Measurements from ENCODE around the gene SNX30. TPM values are rescaled to one million over a fixed set of nuclear protein-coding genes. Genes with fewer than 3 reads are reported as not detected.

SNX30 gene
- polyA plus RNA-seq, 1 donor = 22.4 TPM

DNA sequence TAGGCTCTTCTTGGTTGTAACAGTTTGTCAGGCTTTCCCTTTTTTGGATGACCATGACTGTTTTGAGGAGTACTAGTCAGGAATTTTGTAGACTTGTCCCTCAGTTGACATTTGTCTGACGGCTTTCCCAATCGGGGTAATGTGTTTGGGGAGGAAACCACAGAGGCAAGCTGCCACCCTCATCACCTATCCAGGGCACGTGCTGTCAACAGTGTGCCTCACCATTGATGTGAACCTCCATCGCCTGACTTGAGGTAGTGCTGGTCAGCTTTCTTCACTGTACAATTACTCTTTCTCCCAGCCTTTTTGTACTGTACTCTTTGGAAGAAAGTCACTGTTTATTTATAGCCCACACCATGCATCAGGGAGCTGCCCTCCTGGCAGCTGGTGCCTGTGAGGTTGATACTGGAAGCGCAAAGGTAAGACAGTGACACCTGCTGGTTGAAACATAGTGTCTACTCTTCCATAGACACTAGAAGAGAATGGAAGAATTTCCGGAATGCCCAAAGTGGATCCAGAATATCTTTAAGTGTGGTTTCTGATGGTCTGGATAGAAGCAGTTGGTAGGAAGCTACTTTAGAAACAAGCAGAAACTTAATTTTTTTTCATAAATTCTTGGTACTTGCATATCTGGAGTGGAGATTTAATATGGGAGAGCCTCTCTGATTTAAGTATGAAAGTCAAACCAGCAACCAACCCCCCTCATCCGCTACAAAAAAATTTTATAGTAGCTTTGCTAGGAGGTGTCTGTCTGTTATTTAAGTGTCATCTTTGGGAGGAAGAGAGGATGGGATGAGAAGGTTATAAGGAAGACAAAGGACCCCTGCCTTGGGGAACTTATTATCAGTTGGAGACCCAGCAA, 69.3 kb downstream of the SNX30 start:
- peaks cover 23% of the 10 kb centered on the region for H3K36me3 ChIP-seq (ENCODE audit: control insufficient read depth, insufficient read depth, low read length)
- peak; percentile 48 to 62 for DNase-seq
- no peaks in the 10 kb centered on the region for H3K27me3 ChIP-seq (ENCODE audit: control insufficient read depth, insufficient read depth, low read length)
- WGBS (ENCODE audit: insufficient coverage, low lambda C conversion rate) = no CpG with 5 or more reads among the region's 7 CpGs
- no peaks in the 10 kb centered on the region for H3K9me3 ChIP-seq (ENCODE audit: control insufficient read depth, low read depth, low read length)
- no peak overlapping the region for H3K4me3 ChIP-seq (ENCODE audit: low read length)
- H3K4me1 ChIP-seq (ENCODE audit: control insufficient read depth, insufficient read depth, low read length) = no peaks in the 10 kb centered on the region
- H3K27ac ChIP-seq (ENCODE audit: low read length) = no peak overlapping the region

DNA sequence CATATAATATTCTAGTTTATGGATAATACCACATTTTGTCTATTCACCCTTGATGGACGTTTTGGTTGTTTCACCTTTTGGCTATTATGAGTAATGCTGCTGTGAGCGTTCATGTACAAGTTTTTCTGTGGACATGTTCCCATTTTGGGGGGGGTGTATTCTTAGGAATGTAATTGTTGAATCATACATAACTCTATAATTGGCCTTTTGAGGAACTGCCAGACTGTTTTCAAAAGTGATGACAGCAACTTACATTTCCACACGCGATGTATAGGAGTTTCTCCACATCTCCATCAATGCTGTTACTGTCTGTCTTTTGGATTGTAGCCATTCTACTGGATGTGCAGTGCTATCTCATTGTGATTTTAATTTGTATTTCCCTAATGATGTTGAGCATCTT, 70.3 kb downstream of the SNX30 start:
- Histone ChIP-seq H3K36me3 (ENCODE audit: control insufficient read depth, insufficient read depth, low read length) (peaks cover 23% of the 10 kb centered on the region), H3K4me1 (ENCODE audit: control insufficient read depth, insufficient read depth, low read length) (no peaks in the 10 kb centered on the region), H3K9me3 (ENCODE audit: control insufficient read depth, low read depth, low read length) (no peaks in the 10 kb centered on the region), H3K27ac (ENCODE audit: low read length) (no peak overlapping the region), H3K4me3 (ENCODE audit: low read length) (no peak overlapping the region), H3K27me3 (ENCODE audit: control insufficient read depth, insufficient read depth, low read length) (no peaks in the 10 kb centered on the region)
- no peak for DNase-seq
- WGBS (ENCODE audit: insufficient coverage, low lambda C conversion rate) = 88% methylated on average over 3 of the region's 4 CpGs

DNA sequence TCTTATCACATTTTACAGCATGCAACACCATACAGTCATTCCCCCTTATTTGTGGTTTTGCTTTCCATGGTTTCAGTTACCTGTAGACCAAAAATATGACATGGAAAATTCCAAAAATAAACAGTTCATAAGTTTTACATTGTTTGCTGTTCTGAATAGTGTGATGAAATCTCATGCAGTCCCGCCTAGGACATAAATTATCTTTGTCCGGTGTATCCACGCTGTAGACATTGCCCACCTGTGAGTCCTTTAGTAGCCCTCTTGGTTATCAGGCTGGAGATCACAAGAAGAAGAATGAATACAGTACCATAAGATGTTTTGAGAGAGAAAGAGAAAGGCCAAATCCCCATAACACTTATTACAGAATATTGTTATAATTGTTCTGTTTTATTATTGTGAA, 72.1 kb downstream of the SNX30 start:
- Histone ChIP-seq H3K4me3 (ENCODE audit: low read length) (no peak overlapping the region), H3K27me3 (ENCODE audit: control insufficient read depth, insufficient read depth, low read length) (no peaks in the 10 kb centered on the region), H3K4me1 (ENCODE audit: control insufficient read depth, insufficient read depth, low read length) (no peaks in the 10 kb centered on the region), H3K9me3 (ENCODE audit: control insufficient read depth, low read depth, low read length) (no peaks in the 10 kb centered on the region), H3K36me3 (ENCODE audit: control insufficient read depth, insufficient read depth, low read length) (peaks cover 23% of the 10 kb centered on the region), H3K27ac (ENCODE audit: low read length) (no peak overlapping the region)
- WGBS (ENCODE audit: insufficient coverage, low lambda C conversion rate) = no CpG with 5 or more reads among the region's 3 CpGs
- no peak for DNase-seq

DNA sequence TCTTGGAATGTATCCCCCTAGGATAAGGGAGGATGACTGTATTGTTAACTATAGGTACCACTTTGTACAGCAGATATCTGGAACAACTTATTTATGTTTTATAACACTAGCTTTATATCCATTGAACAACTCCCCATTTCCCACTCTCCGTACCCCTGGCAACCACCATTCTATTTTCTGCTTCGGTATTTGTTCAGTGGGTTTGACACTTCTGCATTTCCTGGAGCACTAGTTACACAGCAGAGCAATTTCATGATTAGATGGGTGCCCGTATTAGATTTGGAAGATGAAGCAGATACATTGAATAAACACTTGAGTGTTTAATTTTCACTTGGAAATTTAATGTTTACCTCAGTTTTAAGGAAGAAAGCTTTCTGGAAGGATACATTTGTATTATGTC, 72.7 kb downstream of the SNX30 start:
- 60% methylated on average over 1 of the region's 3 CpGs for WGBS (ENCODE audit: insufficient coverage, low lambda C conversion rate)
- no peaks in the 10 kb centered on the region for H3K9me3 ChIP-seq (ENCODE audit: control insufficient read depth, low read depth, low read length)
- no peaks in the 10 kb centered on the region for H3K27me3 ChIP-seq (ENCODE audit: control insufficient read depth, insufficient read depth, low read length)
- no peak for DNase-seq
- H3K4me3 ChIP-seq (ENCODE audit: low read length) = no peak overlapping the region
- H3K27ac ChIP-seq (ENCODE audit: low read length) = no peak overlapping the region
- H3K36me3 ChIP-seq (ENCODE audit: control insufficient read depth, insufficient read depth, low read length) = peaks cover 18% of the 10 kb centered on the region
- no peaks in the 10 kb centered on the region for H3K4me1 ChIP-seq (ENCODE audit: control insufficient read depth, insufficient read depth, low read length)

DNA sequence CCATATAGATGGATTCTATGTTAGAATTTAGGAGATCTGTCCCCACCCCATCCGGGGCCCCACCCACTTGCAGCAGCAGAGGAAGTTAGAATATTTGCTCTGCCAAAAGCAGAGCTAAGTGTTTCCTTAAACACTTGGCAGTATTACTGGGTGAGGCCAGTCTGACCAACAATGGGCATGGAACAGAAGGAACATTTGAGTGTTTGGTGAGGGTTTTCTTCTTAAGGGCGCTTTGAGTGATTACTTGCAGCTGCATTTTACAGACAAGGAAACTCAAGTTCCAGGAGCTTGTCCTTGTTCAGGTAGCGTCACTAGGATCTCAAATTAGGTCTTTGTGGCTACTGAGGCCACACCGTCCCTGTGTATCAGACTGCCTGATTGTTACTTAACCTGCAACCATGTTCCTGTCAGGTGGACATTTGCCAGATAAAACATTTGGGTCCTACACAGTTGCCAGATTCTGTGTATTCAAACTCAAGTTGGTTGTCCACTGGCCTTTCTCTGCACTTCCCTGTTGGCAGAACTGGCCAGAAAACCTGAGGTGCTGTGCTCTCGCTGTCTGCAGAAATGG, 80.8 kb downstream of the SNX30 start:
- no CpG with 5 or more reads among the region's 5 CpGs for WGBS (ENCODE audit: insufficient coverage, low lambda C conversion rate)
- no peaks in the 10 kb centered on the region for H3K9me3 ChIP-seq (ENCODE audit: control insufficient read depth, low read depth, low read length)
- H3K4me3 ChIP-seq (ENCODE audit: low read length) = no peak overlapping the region
- no peaks in the 10 kb centered on the region for H3K27me3 ChIP-seq (ENCODE audit: control insufficient read depth, insufficient read depth, low read length)
- DNase-seq = no peak
- no peak overlapping the region for H3K27ac ChIP-seq (ENCODE audit: low read length)
- peaks cover 15% of the 10 kb centered on the region for H3K36me3 ChIP-seq (ENCODE audit: control insufficient read depth, insufficient read depth, low read length)
- H3K4me1 ChIP-seq (ENCODE audit: control insufficient read depth, insufficient read depth, low read length) = peaks cover 10% of the 10 kb centered on the region

DNA sequence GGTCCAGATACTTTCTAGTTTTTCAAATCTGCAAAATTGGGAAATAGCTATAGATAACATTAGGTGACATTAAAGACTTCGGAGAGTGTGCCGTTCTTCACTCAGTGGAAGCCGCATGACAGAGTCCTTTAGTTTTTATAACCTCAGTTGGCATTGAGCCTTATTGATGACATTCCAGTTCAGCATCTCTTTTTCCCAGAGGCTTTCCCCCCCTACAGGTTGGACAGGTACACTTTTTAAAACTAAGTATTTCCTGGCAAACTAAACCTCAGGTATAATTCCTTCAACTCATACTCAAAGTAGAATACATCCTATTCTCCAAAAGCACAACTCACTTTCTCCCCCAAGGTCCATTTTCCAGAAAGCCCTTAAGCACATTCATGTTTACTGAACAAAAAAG, 81.4 kb downstream of the SNX30 start:
- H3K4me1 ChIP-seq (ENCODE audit: control insufficient read depth, insufficient read depth, low read length) = peaks cover 14% of the 10 kb centered on the region
- no peaks in the 10 kb centered on the region for H3K9me3 ChIP-seq (ENCODE audit: control insufficient read depth, low read depth, low read length)
- 90% methylated on average over 2 of the region's 3 CpGs for WGBS (ENCODE audit: insufficient coverage, low lambda C conversion rate)
- peaks cover 15% of the 10 kb centered on the region for H3K36me3 ChIP-seq (ENCODE audit: control insufficient read depth, insufficient read depth, low read length)
- H3K4me3 ChIP-seq (ENCODE audit: low read length) = no peak overlapping the region
- H3K27ac ChIP-seq (ENCODE audit: low read length) = no peak overlapping the region
- DNase-seq = no peak
- no peaks in the 10 kb centered on the region for H3K27me3 ChIP-seq (ENCODE audit: control insufficient read depth, insufficient read depth, low read length)

DNA sequence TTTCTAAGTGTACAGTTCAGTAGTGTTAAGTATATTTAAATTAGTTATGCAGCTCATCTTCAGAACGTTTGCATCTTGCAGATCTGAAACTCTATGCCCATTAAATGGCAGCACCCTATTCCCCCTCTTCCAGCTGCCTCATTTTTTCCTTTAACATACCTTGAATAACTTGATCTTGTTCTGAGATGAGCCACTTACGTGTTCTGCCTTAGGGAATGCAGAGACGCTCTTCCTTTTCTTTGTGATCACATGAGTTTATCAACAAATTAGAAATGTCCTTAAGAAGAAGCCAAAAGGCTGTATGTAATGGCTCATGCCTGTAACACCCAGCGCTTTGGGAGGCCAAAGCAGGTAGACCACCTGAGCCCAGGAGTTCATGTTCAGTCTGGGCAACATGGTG, 82.5 kb downstream of the SNX30 start:
- 100% methylated on average over 1 of the region's 4 CpGs for WGBS (ENCODE audit: insufficient coverage, low lambda C conversion rate)
- no peaks in the 10 kb centered on the region for H3K9me3 ChIP-seq (ENCODE audit: control insufficient read depth, low read depth, low read length)
- H3K4me3 ChIP-seq (ENCODE audit: low read length) = no peak overlapping the region
- H3K36me3 ChIP-seq (ENCODE audit: control insufficient read depth, insufficient read depth, low read length) = peaks cover 15% of the 10 kb centered on the region
- H3K27ac ChIP-seq (ENCODE audit: low read length) = no peak overlapping the region
- DNase-seq = no peak
- no peaks in the 10 kb centered on the region for H3K27me3 ChIP-seq (ENCODE audit: control insufficient read depth, insufficient read depth, low read length)
- H3K4me1 ChIP-seq (ENCODE audit: control insufficient read depth, insufficient read depth, low read length) = peaks cover 17% of the 10 kb centered on the region

DNA sequence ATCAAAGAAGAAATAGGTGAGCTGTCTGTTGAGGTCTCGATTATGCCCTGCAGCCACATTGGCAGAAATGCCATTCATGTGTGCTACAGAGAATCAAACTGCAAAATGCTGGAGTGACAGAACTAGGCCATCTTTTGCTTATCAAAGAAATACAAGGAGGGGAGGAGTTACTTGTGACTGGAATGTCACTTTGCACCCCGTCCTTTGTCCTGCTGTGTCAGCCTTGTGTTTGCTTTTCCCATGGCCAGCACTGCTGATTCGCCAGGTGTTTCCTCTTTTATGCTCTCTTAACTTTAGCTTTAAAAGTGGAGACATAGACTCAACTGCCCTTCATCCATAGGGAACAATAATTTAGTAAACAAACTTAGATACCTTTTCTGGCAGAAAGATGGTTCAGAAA, 85.8 kb downstream of the SNX30 start:
- H3K27ac ChIP-seq (ENCODE audit: low read length) = peak overlapping the region; percentile 73
- peak; percentile 86 to 90 for DNase-seq
- H3K36me3 ChIP-seq (ENCODE audit: control insufficient read depth, insufficient read depth, low read length) = peaks cover 30% of the 10 kb centered on the region
- peaks cover 17% of the 10 kb centered on the region for H3K4me1 ChIP-seq (ENCODE audit: control insufficient read depth, insufficient read depth, low read length)
- no peak overlapping the region for H3K4me3 ChIP-seq (ENCODE audit: low read length)
- WGBS (ENCODE audit: insufficient coverage, low lambda C conversion rate) = 43% methylated on average over 1 of the region's 3 CpGs
- no peaks in the 10 kb centered on the region for H3K27me3 ChIP-seq (ENCODE audit: control insufficient read depth, insufficient read depth, low read length)
- H3K9me3 ChIP-seq (ENCODE audit: control insufficient read depth, low read depth, low read length) = no peaks in the 10 kb centered on the region

DNA sequence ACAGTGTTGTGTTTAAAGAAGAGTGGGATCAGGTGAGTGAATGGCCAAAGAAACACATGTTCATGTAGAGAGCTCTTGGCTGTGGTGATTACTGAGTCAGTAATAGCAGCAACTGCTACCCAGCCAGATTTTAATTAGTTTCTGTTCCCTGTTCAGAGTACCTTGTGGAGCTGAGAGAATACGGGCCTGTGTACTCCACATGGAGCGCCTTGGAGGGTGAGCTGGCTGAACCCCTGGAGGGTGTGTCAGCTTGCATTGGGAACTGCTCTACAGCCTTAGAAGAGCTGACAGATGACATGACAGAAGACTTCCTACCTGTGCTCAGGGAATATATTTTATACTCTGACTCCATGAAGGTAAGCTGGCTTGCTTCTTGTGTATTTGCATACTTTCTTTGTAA, 87.8 kb downstream of the SNX30 start:
- peaks cover 17% of the 10 kb centered on the region for H3K4me1 ChIP-seq (ENCODE audit: control insufficient read depth, insufficient read depth, low read length)
- no peak overlapping the region for H3K4me3 ChIP-seq (ENCODE audit: low read length)
- peaks cover 23% of the 10 kb centered on the region for H3K36me3 ChIP-seq (ENCODE audit: control insufficient read depth, insufficient read depth, low read length)
- WGBS (ENCODE audit: insufficient coverage, low lambda C conversion rate) = no CpG with 5 or more reads among the region's 2 CpGs
- H3K27me3 ChIP-seq (ENCODE audit: control insufficient read depth, insufficient read depth, low read length) = no peaks in the 10 kb centered on the region
- no peak overlapping the region for H3K27ac ChIP-seq (ENCODE audit: low read length)
- no peaks in the 10 kb centered on the region for H3K9me3 ChIP-seq (ENCODE audit: control insufficient read depth, low read depth, low read length)
- no peak for DNase-seq

DNA sequence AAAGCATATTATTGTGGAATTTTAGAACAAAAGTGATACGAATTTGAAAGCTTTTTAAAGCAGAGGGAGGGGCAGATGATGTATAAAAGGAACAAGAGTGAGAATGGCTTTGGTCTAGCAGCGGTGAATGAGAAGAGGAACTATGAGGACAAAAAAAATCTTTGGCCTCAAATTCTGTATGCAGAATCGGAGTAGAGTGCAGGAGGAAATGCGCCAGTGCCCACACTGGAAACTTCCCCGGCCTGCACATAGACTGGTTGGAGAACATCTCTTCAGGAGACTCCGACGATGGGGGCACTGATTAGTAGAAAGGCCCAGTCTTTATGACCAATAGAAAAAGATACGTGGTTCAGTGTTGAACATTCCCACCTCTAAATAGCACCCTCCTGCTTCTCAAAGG, 88.8 kb downstream of the SNX30 start:
- no peaks in the 10 kb centered on the region for H3K27me3 ChIP-seq (ENCODE audit: control insufficient read depth, insufficient read depth, low read length)
- WGBS (ENCODE audit: insufficient coverage, low lambda C conversion rate) = 91% methylated on average over 4 of the region's 8 CpGs
- no peak for DNase-seq
- no peaks in the 10 kb centered on the region for H3K9me3 ChIP-seq (ENCODE audit: control insufficient read depth, low read depth, low read length)
- H3K36me3 ChIP-seq (ENCODE audit: control insufficient read depth, insufficient read depth, low read length) = peaks cover 17% of the 10 kb centered on the region
- H3K4me3 ChIP-seq (ENCODE audit: low read length) = no peak overlapping the region
- peaks cover 17% of the 10 kb centered on the region for H3K4me1 ChIP-seq (ENCODE audit: control insufficient read depth, insufficient read depth, low read length)
- no peak overlapping the region for H3K27ac ChIP-seq (ENCODE audit: low read length)

DNA sequence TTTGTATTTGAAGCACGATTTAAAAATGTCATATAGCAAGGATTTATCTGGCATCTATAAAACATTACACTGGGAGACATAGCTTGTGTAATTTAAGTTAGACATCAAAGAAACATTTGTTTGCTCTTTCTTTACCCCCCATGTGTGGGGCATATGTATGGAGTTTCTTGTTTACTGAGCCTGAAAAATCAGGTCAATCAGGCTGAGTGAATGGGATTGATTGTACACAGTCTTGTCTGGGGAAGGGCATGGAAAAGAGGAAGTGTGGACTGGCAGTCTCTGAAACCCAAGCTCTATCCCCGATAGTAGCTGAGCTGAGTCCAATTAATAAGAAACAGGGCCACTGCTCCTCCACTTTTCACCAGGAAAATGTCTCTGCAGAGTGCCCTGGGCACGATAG, 90.7 kb downstream of the SNX30 start:
- no peak for DNase-seq

More for the DNA sequence above, 90.7 kb downstream of the SNX30 start:
- Histone ChIP-seq H3K36me3 (ENCODE audit: control insufficient read depth, insufficient read depth, low read length) (peaks cover 17% of the 10 kb centered on the region), H3K27me3 (ENCODE audit: control insufficient read depth, insufficient read depth, low read length) (no peaks in the 10 kb centered on the region), H3K4me3 (ENCODE audit: low read length) (no peak overlapping the region), H3K27ac (ENCODE audit: low read length) (no peak overlapping the region), H3K4me1 (ENCODE audit: control insufficient read depth, insufficient read depth, low read length) (peaks cover 8% of the 10 kb centered on the region), H3K9me3 (ENCODE audit: control insufficient read depth, low read depth, low read length) (no peaks in the 10 kb centered on the region)
- no CpG with 5 or more reads among the region's 3 CpGs for WGBS (ENCODE audit: insufficient coverage, low lambda C conversion rate)

Measured in large intestine (tissue), 3 donors.